B cell (primary cell): ENCODE data around the gene ARL6IP1. TPM values are rescaled to one million over a fixed set of nuclear protein-coding genes. Genes with fewer than 3 reads are reported as not detected.

ENCODE experiments used
- ATAC-seq: fragments of 200-7000 bp; cut with Tn5 transposase; one replicate; pipeline ENCODE4 v1.10.0; 2021; ENCODE audit warnings: low read depth, mild to moderate bottlenecking, moderate number of reproducible peaks, moderate library complexity
- CTCF ChIA-PET: fragments of 350-600 bp; sonication (Branson Sonifier 250); formaldehyde crosslinking; loops from one replicate; lab custom pipeline; 2021; ENCODE audit warnings: antibody characterized with exemption, inconsistent platforms; lab: Charles Lee
- POLR2A ChIA-PET: fragments of 350-600 bp; sonication (Branson Sonifier 250); formaldehyde crosslinking; loops from one replicate; lab custom pipeline; 2021; ENCODE audit warnings: antibody characterized with exemption; lab: Charles Lee
- DNase-seq: peaks from one replicate; pipeline ENCODE4 v3.0.0; 2013
- H2AFZ ChIP-seq: 2 replicates; pipeline ENCODE4 v1.6.1; 2012; ENCODE audit warnings: mild to moderate bottlenecking, low read depth, low read length; ENCODE audit not compliant: insufficient read depth, poor library complexity, severe bottlenecking
- H3K27ac ChIP-seq, 2 donors: 1 replicate in 1 of 2; 2 replicates in 1 of 2; pipeline ENCODE4 v1.5.1; 2012 to 2013; ENCODE audit warnings: low read length in 2 of 2, mild to moderate bottlenecking in 2 of 2, moderate library complexity in 1 of 2
- H3K27me3 ChIP-seq, 4 experiments: fragments of 200-600 bp in 1 of 4; sonication (generic) in 1 of 4; replicated peaks in 1 of 4; 1 replicate in 2 of 4; 2 replicates in 2 of 4; pipeline versions ENCODE4 v1.6.1 to v1.7.0; 2013 to 2016; ENCODE audit warnings: low read length in 3 of 4, mild to moderate bottlenecking in 2 of 4, mixed read lengths in 1 of 4, moderate library complexity in 1 of 4; ENCODE audit not compliant: insufficient read depth in 4 of 4, control insufficient read depth in 3 of 4; ENCODE audit errors: control extremely low read depth in 1 of 4
- H3K36me3 ChIP-seq, 2 experiments: replicated peaks in 1 of 2; 1 replicate in 1 of 2; 2 replicates in 1 of 2; pipeline versions ENCODE4 v1.6.1 to v1.7.1; 2013; ENCODE audit warnings: low read length in 1 of 2; ENCODE audit not compliant: insufficient read depth in 2 of 2, control insufficient read depth in 1 of 2; ENCODE audit errors: control extremely low read depth in 1 of 2, extremely low read depth in 1 of 2
- H3K4me1 ChIP-seq, 2 donors: fragments of 200-600 bp in 1 of 2; sonication (generic) in 1 of 2; 1 replicate in 1 of 2; 2 replicates in 1 of 2; pipeline versions ENCODE4 v1.5.1 to v1.6.1; 2013 to 2017; ENCODE audit warnings: low read length in 2 of 2; ENCODE audit not compliant: control insufficient read depth in 2 of 2, insufficient read depth in 2 of 2
- H3K4me2 ChIP-seq: replicated peaks from 2 replicates; pipeline ENCODE3; 2012; ENCODE audit warnings: mild to moderate bottlenecking, low read depth, low read length; ENCODE audit not compliant: poor library complexity, severe bottlenecking
- H3K4me3 ChIP-seq, 5 experiments: fragments of 200-600 bp in 1 of 5; sonication (generic) in 1 of 5; 1 replicate in 3 of 5; 2 replicates in 2 of 5; pipeline versions ENCODE4 v1.5.1 to v1.7.0; 2011 to 2016; ENCODE audit warnings: low read length in 4 of 5, mild to moderate bottlenecking in 4 of 5, low read depth in 2 of 5, control low read depth in 1 of 5, moderate library complexity in 1 of 5; ENCODE audit not compliant: insufficient read depth in 1 of 5; ENCODE audit errors: control extremely low read depth in 1 of 5, extremely low read depth in 1 of 5
- H3K79me2 ChIP-seq: fragments of 200-600 bp; sonication (generic); one replicate; pipeline ENCODE4 v1.6.0; 2016; ENCODE audit warnings: low read length; ENCODE audit not compliant: control insufficient read depth, insufficient read depth
- H3K9ac ChIP-seq: fragments of 200-600 bp; sonication (generic); 2 replicates; pipeline ENCODE4 v1.6.1; 2017; ENCODE audit warnings: mild to moderate bottlenecking, low read length, moderate library complexity
- H3K9me3 ChIP-seq, 3 donors: one replicate each; pipeline versions ENCODE4 v1.6.1 to v1.7.1; 2013; ENCODE audit warnings: low read length in 2 of 3; ENCODE audit not compliant: control insufficient read depth in 2 of 3, insufficient read depth in 1 of 3; ENCODE audit errors: control extremely low read depth in 1 of 3
- H4K20me1 ChIP-seq: 2 replicates; pipeline ENCODE4 v1.6.0; 2012; ENCODE audit warnings: mild to moderate bottlenecking, low read length; ENCODE audit not compliant: insufficient read depth, control insufficient read depth, poor library complexity, severe bottlenecking
- H3K27ac Mint-ChIP-seq: one replicate; pipeline ENCODE4 v1.8.0; 2021; ENCODE audit warnings: mixed read lengths
- H3K27me3 Mint-ChIP-seq: one replicate; pipeline ENCODE4 v1.8.0; 2021; ENCODE audit warnings: mixed read lengths
- H3K4me1 Mint-ChIP-seq: one replicate; pipeline ENCODE4 v1.8.0; 2021; ENCODE audit warnings: mixed read lengths
- H3K4me3 Mint-ChIP-seq: one replicate; pipeline ENCODE4 v1.8.0; 2021; ENCODE audit warnings: mixed read lengths
- H3K9me3 Mint-ChIP-seq: one replicate; pipeline ENCODE4 v1.8.0; 2022; ENCODE audit warnings: mixed read lengths; ENCODE audit not compliant: insufficient read depth
- CTCF ChIP-seq: fragments of 200-600 bp; IDR thresholded peaks from one replicate; pipeline ENCODE4 v1.8.0; 2022; ENCODE audit warnings: antibody characterized with exemption, mild to moderate bottlenecking
- EZH2 ChIP-seq: IDR thresholded peaks from 2 replicates; pipeline ENCODE4 v1.6.1; 2012; ENCODE audit warnings: borderline replicate concordance, low read depth, mild to moderate bottlenecking, moderate library complexity, low read length; ENCODE audit not compliant: insufficient read depth, poor library complexity, severe bottlenecking
- WGBS: methylation state at CpG from one replicate; pipeline ENCODE4 v1.1.5; 2013; ENCODE audit warnings: missing lambda C conversion rate; ENCODE audit not compliant: insufficient coverage; 5-methylcytosine and 5-hydroxymethylcytosine counted together
- intact Hi-C: fragments of 100-400 bp; cut with micrococcal nuclease; formaldehyde crosslinking; loops from one replicate; pipeline ENCODE4 v1.10.0; 2022
- polyA plus RNA-seq: library from polyadenylated mRNA; depleted of rRNA; stranded (reverse); fragments of >200 nt; gene quantifications from 2 replicates; pipeline ENCODE4 v1.2.3, GENCODE V29; 2012
- total RNA-seq, 2 donors: library from RNA; stranded (reverse); fragments of 120-200 nt in 1 of 2; gene quantifications; 1 replicate in 1 of 2; 2 replicates in 1 of 2; pipeline versions ENCODE4 v1.2.3 to v1.2.4, GENCODE V29; 2013 to 2022

Gene ARL6IP1
- total and polyA plus RNA-seq, 2 donors (not counting 1 experiment from before 2014, with no cell fraction given), result 52.0 to 109 TPM

GRCh38 chr16:18800293-18800692 lies 1.1 kb downstream of the ARL6IP1 start:
- H3K27me3 ChIP-seq, result no peaks in the 10 kb centered on the region
- H3K4me2 ChIP-seq, result peak overlapping the region; percentile 80
- peak overlapping the region; percentile 92 to 95 for H3K27ac ChIP-seq
- Mint-ChIP-seq H3K27ac (peak overlapping the region; percentile 95), H3K4me3 (peak overlapping the region; percentile 92), H3K27me3 (no peaks in the 10 kb centered on the region), H3K4me1 (peaks cover 38% of the 10 kb centered on the region), H3K9me3 (no peaks in the 10 kb centered on the region)
- intact Hi-C loops, result loop anchor here (5.0 kb wide), 1 partner anchor 917 kb away; the partner anchor contains the start of genes IQCK and KNOP1
- H2AFZ ChIP-seq, result peak overlapping the region; percentile 71
- peaks cover 14 to 25% of the 10 kb centered on the region in 2 experiments for H3K36me3 ChIP-seq
- H3K9ac ChIP-seq, result peak overlapping the region; percentile 96
- peaks cover 22% of the 10 kb centered on the region for H4K20me1 ChIP-seq
- H3K4me3 ChIP-seq, result peak overlapping the region; percentile 76 to 94 (median 85)
- H3K9me3 ChIP-seq, result no peaks in the 10 kb centered on the region
- ATAC-seq (no peak), DNase-seq (no peak)
- no peak for TF ChIP-seq CTCF
- TF ChIP-seq EZH2, result no peak
- 0% methylated on average over 4 of the region's 8 CpGs for WGBS
- CTCF ChIA-PET, result interaction anchor here (1.1 to 4.3 kb wide), 2 partner anchors 10 to 14 kb away, joined by 3 to 73 read pairs; partner anchors contain the start of gene RPS15A
- POLR2A ChIA-PET, result interaction anchor here (2.2 kb wide), 1 partner anchor 10 kb away, joined by 28 read pairs; the partner anchor contains the start of gene RPS15A
- H3K4me1 ChIP-seq, result peaks cover 16 to 21% of the 10 kb centered on the region in 2 donors
- peaks cover 51% of the 10 kb centered on the region for H3K79me2 ChIP-seq

- Histone ChIP-seq H3K9me3 (no peaks in the 10 kb centered on the region), H3K4me3 (no peak overlapping the region), H4K20me1 (peaks cover 22% of the 10 kb centered on the region), H3K4me1 (peaks cover 16 to 21% of the 10 kb centered on the region in 2 donors), H3K27me3 (no peaks in the 10 kb centered on the region), H3K4me2 (peak overlapping the region; percentile 80), H3K27ac (no peak overlapping the region), H2AFZ (no peak overlapping the region), H3K36me3 (peaks cover 14 to 31% of the 10 kb centered on the region in 2 experiments), H3K79me2 (peaks cover 51% of the 10 kb centered on the region), H3K9ac (no peak overlapping the region)
- ATAC-seq (no peak), DNase-seq (no peak)
- no peak for TF ChIP-seq EZH2
- no peak for TF ChIP-seq CTCF
- no CpG with 5 or more reads among the region's 3 CpGs for WGBS
- POLR2A ChIA-PET, result interaction anchor here (0.8 kb wide), 1 partner anchor 10 kb away, joined by 3 read pairs; the partner anchor contains the start of gene RPS15A
- CTCF ChIA-PET, result interaction anchor here (0.8 to 4.3 kb wide), 3 partner anchors 9 to 172 kb away, joined by 3 to 73 read pairs (median 3); partner anchors contain the start of gene RPS15A
- Mint-ChIP-seq H3K4me1 (peaks cover 38% of the 10 kb centered on the region), H3K4me3 (peak overlapping the region; percentile 92), H3K27ac (peak overlapping the region; percentile 59), H3K27me3 (no peaks in the 10 kb centered on the region), H3K9me3 (no peaks in the 10 kb centered on the region)
- intact Hi-C loops, result no loop called here
Observed at GRCh38 chr16:18799500-18799899, 1.8 kb downstream of the ARL6IP1 start.
